HG03558 (cell line): Measurements from ENCODE around the gene ANAPC4.

ENCODE experiments used
- ATAC-seq: cut with Tn5 transposase; IDR thresholded peaks from one replicate; pipeline ENCODE4 v1.9.1; 2021; ENCODE audit warnings: moderate number of reproducible peaks; ENCODE audit not compliant: unreplicated experiment; ENCODE audit errors: extremely low read depth

The ANAPC4 gene

DNA sequence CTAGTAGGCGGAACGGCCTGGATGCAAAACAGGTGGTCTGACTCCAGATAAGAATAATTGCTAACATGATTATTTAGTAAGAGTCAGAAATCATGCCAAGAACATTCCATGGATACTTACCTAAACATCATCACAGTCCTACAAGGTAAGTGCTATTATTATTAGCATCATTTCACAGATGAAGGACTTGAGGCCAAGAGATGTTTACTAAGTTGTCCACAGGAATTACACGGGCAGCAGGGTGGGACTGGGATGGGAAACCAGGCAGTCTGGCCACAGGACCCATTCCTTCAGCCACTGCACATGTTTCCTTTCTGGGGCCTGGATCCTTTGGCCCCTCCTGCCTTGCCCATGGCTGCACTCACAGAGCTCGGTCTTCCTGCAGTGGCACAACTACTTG is 48.3 kb downstream of the ANAPC4 start:
- ATAC-seq: no peak

DNA sequence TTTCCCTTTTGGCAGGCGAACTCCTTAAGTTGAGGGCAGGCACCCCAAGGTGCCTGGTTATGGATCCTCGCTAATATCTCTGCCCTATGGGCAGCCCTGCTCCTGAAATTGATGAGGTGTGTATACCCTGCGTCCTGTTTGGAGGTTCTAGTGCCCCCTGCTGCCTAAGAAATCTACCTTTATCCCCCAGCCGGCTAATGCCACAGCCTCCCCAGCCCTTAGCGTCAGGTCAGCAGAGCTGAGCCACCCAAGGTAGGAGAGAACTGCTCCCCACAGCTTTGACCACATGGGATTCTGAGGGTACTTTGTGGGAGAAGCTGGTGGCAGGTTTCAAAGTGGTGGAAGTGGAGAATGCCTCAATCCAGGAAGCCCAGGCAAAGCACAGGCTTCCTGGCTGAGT is 50.8 kb downstream of the ANAPC4 start:
- no peak for ATAC-seq

DNA sequence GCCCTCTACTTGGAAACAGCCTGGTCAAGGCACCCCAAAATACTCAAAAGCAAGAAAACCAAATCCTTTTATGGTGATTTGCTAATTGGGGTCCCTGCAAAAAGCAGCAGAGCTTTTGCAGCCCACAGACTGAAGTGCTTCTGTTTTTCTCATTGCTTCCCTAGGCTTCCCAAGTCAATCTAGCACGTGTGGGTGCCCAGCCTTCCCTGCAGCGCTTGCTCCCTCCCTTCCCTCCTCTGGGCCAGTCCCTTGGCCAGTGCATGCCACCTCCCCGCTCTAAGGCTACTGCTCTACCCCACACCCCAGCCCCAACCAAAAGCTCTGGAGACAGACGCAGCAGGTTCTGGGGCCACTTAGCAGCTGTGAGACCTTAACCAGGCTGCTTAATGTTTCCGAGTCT is 53.6 kb downstream of the ANAPC4 start:
- ATAC-seq: no peak

DNA sequence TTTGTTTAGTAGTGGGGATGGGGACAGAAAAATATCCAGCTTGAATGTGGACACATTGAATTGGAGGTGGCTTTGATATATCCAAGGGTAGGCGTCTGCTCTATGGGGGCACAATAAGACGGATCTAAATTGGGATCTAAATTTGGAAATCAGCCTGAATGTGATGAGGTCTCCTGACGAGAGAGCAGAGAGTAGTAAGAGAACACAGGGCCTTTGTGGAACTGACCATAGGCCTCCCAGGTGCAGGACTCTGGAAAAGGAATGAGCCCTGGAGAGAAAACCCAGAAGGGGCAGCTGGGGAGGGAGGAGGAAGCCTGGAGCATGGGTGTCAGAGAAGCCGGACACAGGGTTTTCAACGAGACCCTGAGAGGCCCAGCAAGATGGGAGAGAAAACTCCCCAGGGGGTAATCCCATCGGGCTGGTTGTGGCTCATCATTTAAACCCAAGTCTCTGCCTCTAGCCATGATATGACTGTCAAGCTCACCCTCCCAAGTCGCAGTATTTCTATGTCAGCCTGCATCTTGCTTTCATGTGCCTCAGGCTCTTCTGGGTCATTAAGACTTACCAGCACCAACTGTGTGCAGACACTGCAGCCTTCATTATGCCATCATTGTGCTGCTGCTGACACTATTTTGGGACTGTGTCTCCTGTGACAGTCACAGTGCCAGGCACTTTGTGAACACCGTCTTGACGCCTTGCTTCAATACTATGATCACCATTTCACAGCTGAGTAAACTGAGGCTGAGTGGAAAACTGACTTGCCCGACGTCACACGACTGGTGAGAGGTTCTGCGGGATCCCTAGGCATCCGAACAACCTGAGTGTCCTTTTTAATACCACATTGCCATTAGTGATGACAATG is 57.1 kb downstream of the ANAPC4 start:
- ATAC-seq: no peak

DNA sequence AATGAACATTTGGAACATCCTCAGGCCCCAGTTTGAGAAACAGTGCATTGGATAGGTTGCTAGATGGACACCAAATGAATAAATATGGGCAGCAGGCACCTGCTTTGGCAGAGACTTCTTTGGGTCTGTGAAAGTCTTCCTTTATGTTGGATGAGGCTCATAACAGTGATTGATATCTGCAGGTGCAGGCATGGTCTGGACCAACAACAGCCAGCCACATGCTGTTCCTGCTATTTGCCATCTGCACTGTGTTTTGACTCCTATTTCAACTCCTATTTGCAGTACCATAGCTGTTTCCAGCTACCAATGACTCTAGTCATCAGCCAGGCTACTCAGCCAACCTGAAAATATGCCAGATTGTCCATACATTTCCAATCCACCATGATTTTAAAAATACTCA is 60.9 kb downstream of the ANAPC4 start:
- ATAC-seq: no peak

DNA sequence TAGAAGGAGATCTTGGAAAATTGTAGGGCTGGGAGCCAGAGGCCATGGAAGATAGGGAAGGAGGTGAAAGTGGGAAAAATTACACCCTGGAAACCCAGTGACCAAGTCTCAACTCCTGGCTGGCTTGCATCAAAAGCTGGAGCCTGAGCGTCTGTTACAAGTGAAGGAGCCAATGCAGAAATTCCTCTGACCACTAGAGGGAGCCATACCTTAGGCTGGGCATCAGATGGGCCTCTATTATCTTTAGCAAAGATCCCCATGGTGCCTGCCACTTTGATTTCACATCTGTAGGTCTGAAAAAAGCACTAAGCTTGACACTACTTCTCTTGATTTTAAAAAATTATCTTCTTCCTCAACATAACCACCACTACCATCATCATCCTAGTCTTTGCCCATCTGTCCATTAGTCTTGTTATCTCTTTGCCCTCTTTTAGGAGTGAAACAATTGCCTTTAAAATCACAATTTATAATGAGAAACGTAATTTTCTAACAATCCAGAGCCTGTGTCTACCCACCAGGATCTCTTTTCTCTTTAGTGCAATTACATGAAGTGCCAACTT is 62.9 kb downstream of the ANAPC4 start:
- ATAC-seq: no peak

DNA sequence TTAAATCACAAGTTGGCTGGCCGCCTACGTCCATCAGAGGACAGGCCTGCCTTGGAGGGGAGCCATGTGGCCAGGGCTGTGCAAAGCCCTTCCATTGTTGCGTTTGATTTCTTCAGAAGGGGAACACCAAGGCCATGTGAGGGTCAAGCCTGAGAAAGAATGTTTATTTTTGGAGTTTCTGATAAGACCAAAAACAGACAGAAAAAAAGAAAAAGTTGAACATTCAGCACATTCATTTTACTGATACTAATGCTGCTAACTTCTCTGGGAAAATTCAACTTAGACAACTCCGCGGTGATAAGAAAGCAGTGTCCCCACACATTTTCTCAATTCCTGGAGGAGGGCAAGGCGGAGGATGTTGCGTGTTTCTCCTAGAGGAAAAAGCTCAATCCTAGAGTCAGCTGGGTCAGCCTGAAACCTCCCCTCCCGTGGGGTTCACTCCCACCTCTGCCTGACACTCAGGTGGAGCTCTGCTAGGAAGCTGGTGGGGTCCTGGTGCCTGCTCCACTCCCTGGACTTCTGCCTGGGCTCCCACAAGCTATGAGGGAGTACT is 63.5 kb downstream of the ANAPC4 start:
- ATAC-seq: no peak

DNA sequence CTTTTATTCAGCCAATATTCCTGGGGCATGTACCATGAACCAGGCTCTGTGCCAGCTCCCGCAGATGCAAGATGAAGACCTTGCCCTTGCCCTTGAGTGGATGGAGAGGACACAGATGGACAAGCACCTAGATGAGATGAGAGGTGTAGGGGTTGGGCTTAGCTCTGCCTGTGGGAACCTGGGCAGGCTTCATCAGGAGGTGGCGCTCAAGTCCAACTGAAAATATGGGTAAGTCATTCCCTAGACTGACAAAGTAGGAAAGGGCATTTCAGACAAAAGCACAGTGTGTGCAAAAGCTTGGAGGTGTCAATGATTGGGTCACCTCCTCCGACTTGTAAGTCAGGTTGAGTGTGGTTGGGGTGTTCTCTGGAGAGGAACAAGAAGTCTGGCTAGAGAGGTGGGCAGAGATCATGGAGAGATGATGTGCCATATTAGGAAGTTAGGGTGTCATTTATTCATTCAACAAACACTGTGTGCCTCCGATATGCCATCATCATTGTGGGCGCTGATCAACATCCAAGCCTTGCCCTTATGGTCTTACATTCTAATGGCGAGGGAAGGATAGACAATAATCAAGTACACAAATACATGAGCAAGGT is 64.6 kb downstream of the ANAPC4 start:
- no peak for ATAC-seq

DNA sequence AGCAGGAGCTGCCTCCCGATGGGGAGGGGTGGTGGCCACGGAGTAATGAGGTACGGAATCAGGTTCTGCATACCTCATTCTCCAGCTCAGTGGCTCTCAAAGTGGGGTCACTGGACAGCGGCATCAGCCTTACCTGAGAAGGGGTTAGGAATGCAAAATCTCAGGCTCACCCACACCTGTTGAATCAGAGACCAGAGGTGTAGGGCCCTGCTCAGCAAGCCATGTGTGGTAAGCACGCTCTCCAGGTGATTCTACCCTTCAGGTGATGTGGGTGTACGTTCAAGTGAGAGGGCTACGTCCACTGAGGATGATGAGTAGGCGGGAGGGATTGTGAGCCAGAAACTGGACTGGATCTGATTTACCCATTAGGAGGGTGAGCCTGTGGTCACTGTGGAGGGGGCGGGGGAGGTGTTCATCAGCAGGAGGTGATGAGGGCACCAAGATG is 65.8 kb downstream of the ANAPC4 start:
- ATAC-seq: no peak

DNA sequence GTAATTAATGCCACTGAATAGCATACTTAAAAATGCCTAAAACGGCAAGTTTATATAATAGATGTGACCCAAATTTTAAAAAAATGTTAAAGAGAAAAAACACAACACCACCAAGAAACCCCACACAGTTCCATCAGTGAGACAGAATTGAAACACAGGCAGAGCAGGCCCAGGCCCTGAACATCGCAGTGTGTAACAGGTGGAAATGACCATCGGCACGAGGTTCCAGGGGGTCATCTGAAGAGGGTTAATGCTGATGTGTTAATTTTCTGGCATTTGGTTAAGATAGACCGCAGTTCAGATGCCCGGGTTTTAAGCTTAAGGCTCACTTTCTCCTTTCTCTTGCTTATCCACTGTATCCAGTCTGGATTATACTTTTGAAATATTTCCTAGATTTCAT is 66.8 kb downstream of the ANAPC4 start:
- no peak for ATAC-seq

DNA sequence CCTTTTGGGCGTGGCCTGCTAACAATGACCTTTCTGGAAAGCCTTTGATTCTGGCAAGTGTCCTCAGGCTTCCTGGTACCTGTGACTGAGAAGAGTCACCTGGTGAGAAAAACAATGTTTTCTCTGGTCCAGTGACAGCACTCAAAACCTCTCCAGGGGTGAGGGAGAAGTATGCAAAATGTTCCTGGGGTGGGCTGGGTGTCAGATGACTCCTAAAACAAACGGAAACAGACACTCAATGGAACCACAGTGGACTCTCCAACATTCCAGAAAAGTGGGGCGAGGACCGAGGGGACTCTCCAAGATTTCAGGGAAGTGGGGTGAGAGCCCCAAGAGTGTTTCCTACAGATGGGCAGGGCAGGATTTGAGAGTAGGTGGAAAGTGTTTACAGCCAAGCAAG is 69.5 kb downstream of the ANAPC4 start:
- ATAC-seq: no peak

DNA sequence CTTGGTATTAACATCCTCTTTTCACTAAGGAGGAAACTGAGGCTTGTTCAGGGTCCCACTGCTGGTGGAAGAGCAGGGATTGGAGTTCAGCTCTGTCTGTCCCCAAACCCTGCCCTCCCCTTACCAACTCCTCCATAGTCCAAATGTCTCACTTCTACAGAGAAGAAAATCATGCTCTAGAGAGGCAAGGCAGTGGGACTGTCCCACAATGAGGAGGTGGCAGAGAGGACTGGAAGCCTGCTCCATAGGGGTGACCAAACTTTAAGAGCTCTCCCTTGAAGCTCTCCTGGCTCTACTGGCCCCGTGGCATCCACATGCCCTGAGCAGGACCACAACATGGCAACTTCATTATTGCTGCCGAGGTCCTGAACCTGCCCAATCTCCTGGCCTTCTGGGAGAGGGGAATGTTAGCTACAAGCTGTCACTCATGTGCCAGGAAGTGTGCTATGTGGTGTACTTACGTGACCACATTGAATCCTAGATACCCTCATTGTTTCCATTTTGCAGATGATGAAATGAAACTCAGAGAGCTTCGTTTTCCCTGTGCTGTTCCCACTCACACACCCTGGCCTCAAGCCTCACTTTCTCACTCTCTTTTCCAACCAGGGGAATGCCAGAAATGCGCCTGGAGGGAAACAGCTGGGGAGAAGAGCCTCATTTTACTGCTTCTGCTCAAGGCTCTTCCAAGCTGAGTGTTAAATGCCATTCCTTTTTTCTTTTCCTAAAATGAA is 71.5 kb downstream of the ANAPC4 start:
- ATAC-seq: no peak

DNA sequence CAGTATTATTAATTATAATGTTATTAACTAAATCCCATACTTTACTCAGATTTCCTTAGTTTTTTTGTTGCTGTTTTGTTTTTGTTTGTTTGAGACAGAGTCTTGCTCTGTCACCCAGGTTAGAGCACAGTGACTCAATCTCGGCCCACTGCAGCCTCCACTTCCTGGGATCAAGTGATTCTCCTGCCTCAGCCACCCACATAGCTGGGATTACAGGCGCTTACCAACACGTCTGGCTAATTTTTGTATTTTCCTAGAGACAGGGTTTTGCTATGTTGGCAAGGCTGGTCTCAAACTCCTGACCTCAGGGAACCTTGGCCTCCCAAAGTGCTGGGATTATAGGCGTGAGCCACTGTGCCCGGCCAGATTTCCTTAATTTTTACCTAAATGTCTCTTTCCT is 72.2 kb downstream of the ANAPC4 start:
- no peak for ATAC-seq

DNA sequence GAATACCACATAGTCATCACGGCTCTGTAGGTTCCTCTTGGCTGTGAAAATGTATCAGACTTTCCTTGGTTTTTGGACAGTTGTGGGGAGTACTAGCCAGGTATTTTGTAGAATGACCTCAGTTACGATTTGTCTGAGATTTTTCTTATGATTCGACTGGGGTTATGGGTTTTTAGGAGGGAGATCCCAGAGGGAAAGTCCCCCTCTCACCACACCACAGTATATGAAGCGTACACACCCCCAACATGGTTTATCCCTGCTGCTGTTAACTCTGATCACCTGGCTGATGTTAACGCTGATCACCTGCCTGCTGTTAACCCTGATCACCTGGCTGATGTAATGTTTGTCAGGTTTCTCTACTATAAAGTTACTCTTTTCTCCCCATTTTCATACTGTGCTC is 72.6 kb downstream of the ANAPC4 start:
- no peak for ATAC-seq

DNA sequence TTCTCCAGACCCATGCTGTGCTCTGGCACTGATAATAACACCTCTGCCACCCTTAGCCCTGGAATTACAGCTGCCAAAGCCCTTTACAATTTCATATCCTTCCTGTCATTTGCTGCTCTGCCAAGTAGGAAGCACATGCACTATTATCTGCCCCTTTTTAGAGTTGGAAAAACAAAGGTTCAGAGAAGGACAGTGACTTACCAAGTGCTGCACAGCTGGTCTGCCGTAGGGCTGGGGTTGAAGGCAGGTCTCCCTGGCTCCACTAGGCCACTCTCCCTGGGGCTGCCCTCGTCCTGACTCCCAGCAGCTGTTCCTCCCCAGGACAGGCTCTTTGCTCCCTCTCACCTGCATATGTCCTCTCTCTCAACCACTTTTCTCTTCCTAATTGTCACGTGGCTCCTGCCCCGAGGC is 73.4 kb downstream of the ANAPC4 start:
- no peak for ATAC-seq

DNA sequence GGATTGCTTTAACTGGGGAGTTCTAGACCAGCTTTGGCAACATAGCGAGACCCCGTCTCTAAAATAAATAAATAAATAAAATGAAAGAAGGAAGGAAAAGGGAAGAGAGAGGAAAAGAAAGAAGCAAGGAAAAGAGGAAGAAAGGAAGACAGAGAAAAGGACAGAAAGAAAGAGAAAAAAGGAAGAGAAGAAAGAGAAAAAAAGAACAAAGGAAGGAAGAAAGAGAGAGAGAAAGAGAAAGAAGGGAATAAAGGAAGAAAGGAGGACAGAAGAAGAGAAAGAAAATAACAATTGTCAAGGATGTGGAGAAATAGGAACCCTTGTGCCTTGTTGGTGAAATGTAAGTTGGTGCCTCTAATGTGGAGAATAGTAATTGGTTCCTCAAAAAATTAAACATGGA is 74.6 kb downstream of the ANAPC4 start:
- ATAC-seq: no peak

DNA sequence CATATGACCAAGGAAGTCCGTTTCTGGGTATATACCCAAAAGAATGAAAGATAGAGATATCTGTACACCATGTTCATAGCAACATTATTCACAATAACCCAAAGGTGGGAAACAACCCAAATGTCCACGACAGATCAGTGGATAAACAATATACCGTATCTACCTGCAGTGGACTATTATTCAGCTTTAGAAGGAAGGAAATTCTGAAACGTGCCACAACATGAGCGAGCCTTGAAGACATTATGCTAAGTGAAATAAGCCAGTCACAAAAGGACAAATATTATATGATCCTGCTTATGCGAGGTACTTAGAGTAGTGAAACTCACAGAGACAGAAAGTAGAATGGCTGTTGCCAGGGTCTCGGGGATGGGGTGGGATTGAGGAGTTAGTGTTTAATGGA is 75.0 kb downstream of the ANAPC4 start:
- no peak for ATAC-seq

DNA sequence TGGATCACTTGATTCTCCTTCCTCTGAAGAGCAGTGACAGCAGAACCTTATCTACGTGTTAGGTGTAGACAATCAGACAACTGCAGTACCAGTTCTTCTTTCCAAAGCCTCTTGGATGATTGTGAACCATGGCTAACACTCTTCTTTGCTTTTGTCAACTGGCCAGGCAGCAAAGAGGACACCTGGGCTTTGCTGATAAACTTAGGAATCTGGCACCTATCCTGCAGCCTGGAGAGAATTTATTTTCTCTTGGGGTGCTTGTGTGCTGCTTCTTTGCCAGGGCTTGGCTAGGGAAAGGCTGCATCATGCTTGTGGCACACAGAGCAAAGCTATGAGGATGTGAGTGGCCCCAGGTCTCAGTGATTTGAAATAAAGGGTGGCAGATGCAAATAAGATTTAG is 77.4 kb downstream of the ANAPC4 start:
- ATAC-seq: no peak

DNA sequence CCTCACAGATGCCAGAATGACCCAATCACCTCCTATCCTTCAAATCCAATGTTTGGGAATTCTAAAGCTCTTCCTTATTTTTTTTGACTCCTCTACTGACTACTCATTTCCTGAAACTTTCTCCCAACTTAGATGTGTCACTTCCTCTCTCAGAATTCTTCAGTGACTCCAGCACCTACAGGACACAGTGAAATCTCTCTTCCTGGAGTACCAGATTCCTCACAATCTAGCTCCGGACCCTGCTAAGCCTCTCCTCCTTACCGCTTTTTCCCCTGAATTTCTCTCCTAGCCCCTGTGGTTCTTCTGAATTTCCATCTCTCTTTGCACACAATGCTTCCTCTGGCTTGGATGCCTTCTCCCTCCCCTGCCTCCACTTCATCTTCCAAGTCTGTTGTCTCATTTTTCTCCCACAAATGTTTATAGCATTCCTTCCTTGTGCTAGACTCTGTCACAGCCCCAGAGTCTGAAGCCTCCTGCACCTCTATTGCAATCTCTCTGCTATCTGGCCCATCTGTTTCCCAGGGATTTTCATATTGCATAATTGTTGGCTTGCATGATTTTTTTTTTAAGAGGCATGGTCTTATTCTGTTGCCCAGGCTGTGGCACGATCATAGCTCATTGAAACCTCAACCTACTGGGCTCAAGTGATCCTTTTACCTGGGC is 80.1 kb downstream of the ANAPC4 start:
- no peak for ATAC-seq
